ENCODE results near the gene SPECC1. TPM values are rescaled to one million over a fixed set of nuclear protein-coding genes. Genes with fewer than 3 reads are reported as not detected.

Gene SPECC1
- total RNA-seq, 6 experiments from 2014 or later, result 0.81 to 5.0 (median 2.8) TPM

GRCh38 chr17:20066253-20066652 is 57.1 kb downstream of the SPECC1 start:
- no peak for DNase-seq
- TF ChIP-seq, protein P1, sequence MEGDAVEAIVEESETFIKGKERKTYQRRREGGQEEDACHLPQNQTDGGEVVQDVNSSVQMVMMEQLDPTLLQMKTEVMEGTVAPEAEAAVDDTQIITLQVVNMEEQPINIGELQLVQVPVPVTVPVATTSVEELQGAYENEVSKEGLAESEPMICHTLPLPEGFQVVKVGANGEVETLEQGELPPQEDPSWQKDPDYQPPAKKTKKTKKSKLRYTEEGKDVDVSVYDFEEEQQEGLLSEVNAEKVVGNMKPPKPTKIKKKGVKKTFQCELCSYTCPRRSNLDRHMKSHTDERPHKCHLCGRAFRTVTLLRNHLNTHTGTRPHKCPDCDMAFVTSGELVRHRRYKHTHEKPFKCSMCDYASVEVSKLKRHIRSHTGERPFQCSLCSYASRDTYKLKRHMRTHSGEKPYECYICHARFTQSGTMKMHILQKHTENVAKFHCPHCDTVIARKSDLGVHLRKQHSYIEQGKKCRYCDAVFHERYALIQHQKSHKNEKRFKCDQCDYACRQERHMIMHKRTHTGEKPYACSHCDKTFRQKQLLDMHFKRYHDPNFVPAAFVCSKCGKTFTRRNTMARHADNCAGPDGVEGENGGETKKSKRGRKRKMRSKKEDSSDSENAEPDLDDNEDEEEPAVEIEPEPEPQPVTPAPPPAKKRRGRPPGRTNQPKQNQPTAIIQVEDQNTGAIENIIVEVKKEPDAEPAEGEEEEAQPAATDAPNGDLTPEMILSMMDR (IDR thresholded peaks at IDR 0.05), result no peak
- no peak for TF ChIP-seq POLR2A (IDR thresholded peaks at IDR 0.05)
- Histone ChIP-seq H3K4me3 (no peak overlapping the region), H3K4me1 (no peaks in the 10 kb centered on the region), H3K9me3 (no peaks in the 10 kb centered on the region), H3K27ac (no peak overlapping the region), H3K36me3 (no peaks in the 10 kb centered on the region), H3K27me3 (no peaks in the 10 kb centered on the region)
- ATAC-seq, result no peak
- WGBS (ENCODE audit: insufficient coverage, low coverage, low lambda C conversion rate, missing lambda C conversion rate), result 69% methylated on average over 4 of the region's 4 CpGs
- intact Hi-C loops (cut with DNase I), result no loop called here

DNA sequence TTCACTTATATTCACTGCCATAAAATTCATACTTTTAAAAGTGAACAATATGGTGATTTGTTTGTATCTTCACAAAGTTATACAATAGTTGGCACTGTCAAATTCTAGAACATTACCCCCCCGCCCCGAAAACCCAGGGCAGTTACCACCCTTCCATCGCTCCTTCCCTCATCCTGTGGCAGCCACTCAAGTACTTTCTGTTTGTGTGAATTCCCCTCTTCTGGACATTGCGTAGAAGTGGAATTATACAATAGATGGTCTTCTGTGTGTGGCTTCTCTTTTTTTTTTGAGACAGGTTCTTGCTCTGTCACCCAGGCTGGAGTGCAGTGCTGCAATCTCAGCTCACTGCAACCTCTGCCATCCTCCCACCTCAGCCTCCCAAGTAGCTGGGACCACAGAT is 58.6 kb downstream of the SPECC1 start:
- intact Hi-C loops (cut with DNase I), result no loop called here
- Histone ChIP-seq H3K27ac (no peak overlapping the region), H3K27me3 (no peaks in the 10 kb centered on the region), H3K4me3 (no peak overlapping the region), H3K4me1 (no peaks in the 10 kb centered on the region), H3K9me3 (no peaks in the 10 kb centered on the region), H3K36me3 (no peaks in the 10 kb centered on the region)
- no peak for TF ChIP-seq POLR2A (IDR thresholded peaks at IDR 0.05)
- TF ChIP-seq, protein P1 (IDR thresholded peaks at IDR 0.05), result no peak
- no peak for ATAC-seq
- WGBS (ENCODE audit: insufficient coverage, low coverage, low lambda C conversion rate, missing lambda C conversion rate), result 71% methylated on average over 4 of the region's 4 CpGs
- no peak for DNase-seq

GRCh38 chr17:20068445-20068844 is 59.3 kb downstream of the SPECC1 start:
- Histone ChIP-seq H3K9me3 (no peaks in the 10 kb centered on the region), H3K27me3 (no peaks in the 10 kb centered on the region), H3K36me3 (no peaks in the 10 kb centered on the region), H3K4me1 (no peaks in the 10 kb centered on the region), H3K4me3 (no peak overlapping the region), H3K27ac (no peak overlapping the region)
- ATAC-seq, result no peak
- intact Hi-C loops (cut with DNase I), result no loop called here
- TF ChIP-seq POLR2A (IDR thresholded peaks at IDR 0.05), result no peak
- TF ChIP-seq, protein P1 (IDR thresholded peaks at IDR 0.05), result no peak
- DNase-seq, result no peak
- 42% methylated on average over 3 of the region's 3 CpGs for WGBS (ENCODE audit: insufficient coverage, low coverage, low lambda C conversion rate, missing lambda C conversion rate)

DNA sequence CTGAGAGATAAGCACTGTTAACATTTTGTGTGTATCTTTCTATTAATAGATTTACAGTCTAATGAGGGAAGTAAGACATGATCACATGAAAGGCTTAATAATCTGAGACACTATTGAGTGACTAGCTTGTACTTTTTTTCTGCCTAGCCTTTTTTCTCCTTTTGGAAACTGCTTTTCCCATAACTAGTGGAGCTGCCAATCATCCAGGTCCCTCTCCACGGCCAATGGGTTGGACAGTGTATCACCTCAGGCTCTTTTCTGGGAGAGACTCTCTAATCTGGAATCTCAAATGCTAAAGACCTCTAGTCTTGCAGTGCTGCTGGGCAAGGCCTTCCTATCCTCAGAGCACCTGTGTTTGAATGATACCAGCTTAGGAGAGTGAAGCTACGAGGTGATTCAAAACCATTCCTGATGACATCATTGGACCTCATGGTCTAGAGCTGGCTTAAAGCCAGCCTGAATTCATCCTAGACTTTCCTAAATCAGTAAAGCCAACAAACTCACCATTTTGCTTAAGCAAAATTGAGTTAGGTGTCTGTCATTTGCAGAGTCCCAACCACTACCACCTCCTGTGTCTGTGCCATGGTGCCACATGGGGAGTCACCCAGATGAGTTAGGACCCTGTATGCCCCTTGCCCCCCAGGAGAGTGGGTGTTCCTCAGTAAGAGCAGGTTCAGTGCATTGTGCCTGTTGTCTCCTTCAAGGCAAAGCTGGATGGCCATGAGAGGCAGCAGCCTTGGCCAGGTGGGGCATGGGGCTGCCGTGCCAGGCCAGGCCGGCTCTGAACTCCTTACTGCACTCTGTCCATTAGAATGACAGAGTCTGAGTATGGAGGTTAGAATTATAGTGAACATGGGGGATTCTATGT is 62.9 kb downstream of the SPECC1 start:
- DNase-seq (no peak), ATAC-seq (no peak)
- Histone ChIP-seq H3K4me3 (no peak overlapping the region), H3K27ac (no peak overlapping the region), H3K9me3 (no peaks in the 10 kb centered on the region), H3K27me3 (no peaks in the 10 kb centered on the region), H3K36me3 (no peaks in the 10 kb centered on the region), H3K4me1 (no peaks in the 10 kb centered on the region)
- intact Hi-C loops (cut with DNase I), result no loop called here
- 48% methylated on average over 2 of the region's 4 CpGs for WGBS (ENCODE audit: insufficient coverage, low coverage, low lambda C conversion rate, missing lambda C conversion rate)
- TF ChIP-seq, protein P1 (IDR thresholded peaks at IDR 0.05), result no peak
- TF ChIP-seq POLR2A (IDR thresholded peaks at IDR 0.05), result no peak

Data from right lobe of liver (tissue), 6 donors.